IMR-90 (cell line): ENCODE measurements around the gene THADA. TPM values are rescaled to one million over a fixed set of nuclear protein-coding genes. Genes with fewer than 3 reads are reported as not detected.

Experiments
- ATAC-seq: fragments of 200-7000 bp; cut with Tn5 transposase; 2 replicates; pipeline ENCODE4 v1.9.1; 2020; ENCODE audit warnings: low read depth, mild to moderate bottlenecking, moderate library complexity
- BruUV-seq: library from RNA; stranded (reverse); fragments of 400-500 nt; replicated peaks from 2 replicates; lab custom pipeline; 2021; lab: Mats Ljungman, UMichigan
- CTCF ChIA-PET: fragments of 300-600 bp; formaldehyde crosslinking; extraction: SDS; loops from one replicate; lab custom pipeline; 2021; ENCODE audit warnings: antibody characterized with exemption; lab: Yijun Ruan, JAX
- POLR2A ChIA-PET: fragments of 300-600 bp; sonication (Branson Sonifier 250); formaldehyde crosslinking; loops from one replicate; lab custom pipeline; 2022; ENCODE audit warnings: antibody characterized with exemption; ENCODE audit not compliant: unreplicated experiment; lab: Charles Lee
- DNase-seq: peaks from one replicate; pipeline ENCODE4 v3.0.0; 2013
- H2AFZ ChIP-seq: replicated peaks from 2 replicates; pipeline ENCODE3; 2013; ENCODE audit warnings: low read length, mild to moderate bottlenecking; ENCODE audit not compliant: poor library complexity
- H2AK5ac ChIP-seq: 2 replicates; pipeline ENCODE4 v1.6.1; 2013; ENCODE audit warnings: low read depth, low read length, inconsistent platforms
- H2AK9ac ChIP-seq: replicated peaks from 2 replicates; pipeline ENCODE3; 2013; ENCODE audit warnings: mild to moderate bottlenecking, low read depth, low read length, moderate library complexity; ENCODE audit not compliant: poor library complexity
- H2BK120ac ChIP-seq: 2 replicates; pipeline ENCODE4 v1.6.1; 2013; ENCODE audit warnings: low read depth, low read length, inconsistent platforms
- H2BK15ac ChIP-seq: 3 replicates; pipeline ENCODE4 v1.6.1; 2013; ENCODE audit warnings: low read depth, low read length, inconsistent platforms
- H2BK20ac ChIP-seq: 2 replicates; pipeline ENCODE4 v1.6.1; 2013; ENCODE audit warnings: low read depth, mild to moderate bottlenecking, inconsistent platforms, low read length, moderate library complexity
- H2BK5ac ChIP-seq: 2 replicates; pipeline ENCODE4 v1.6.1; 2013; ENCODE audit warnings: mild to moderate bottlenecking, low read depth, low read length, inconsistent platforms; ENCODE audit not compliant: poor library complexity, severe bottlenecking
- H3K14ac ChIP-seq: replicated peaks from 2 replicates; pipeline ENCODE4 v1.6.1; 2013; ENCODE audit warnings: low read depth, low read length, inconsistent platforms
- H3K18ac ChIP-seq: 2 replicates; pipeline ENCODE4 v1.6.1; 2013; ENCODE audit warnings: low read depth, low read length, control low read depth
- H3K23ac ChIP-seq: 2 replicates; pipeline ENCODE4 v1.6.1; 2013; ENCODE audit warnings: low read depth, low read length, inconsistent platforms
- H3K27ac ChIP-seq: 2 replicates; pipeline ENCODE4 v1.5.1; 2013; ENCODE audit warnings: mild to moderate bottlenecking, control low read depth, low read length; ENCODE audit not compliant: insufficient read depth
- H3K27me3 ChIP-seq: 2 replicates; pipeline ENCODE4 v1.6.1; 2013; ENCODE audit warnings: low read length; ENCODE audit not compliant: control insufficient read depth, insufficient read depth
- H3K36me3 ChIP-seq: 2 replicates; pipeline ENCODE4 v1.6.1; 2013; ENCODE audit warnings: low read length, mixed read lengths; ENCODE audit not compliant: control insufficient read depth, insufficient read depth
- H3K4ac ChIP-seq: 2 replicates; pipeline ENCODE4 v1.6.1; 2013; ENCODE audit warnings: low read depth, low read length, inconsistent platforms
- H3K4me1 ChIP-seq: 2 replicates; pipeline ENCODE4 v1.6.1; 2013; ENCODE audit warnings: low read length, mixed read lengths; ENCODE audit not compliant: control insufficient read depth, insufficient read depth
- H3K4me2 ChIP-seq: 2 replicates; pipeline ENCODE4 v1.6.1; 2013; ENCODE audit warnings: low read depth, mild to moderate bottlenecking, control low read depth, low read length, moderate library complexity
- H3K4me3 ChIP-seq: 2 replicates; pipeline ENCODE4 v1.5.1; 2013; ENCODE audit warnings: low read depth, mild to moderate bottlenecking, control low read depth, low read length, moderate library complexity; ENCODE audit not compliant: insufficient read depth
- H3K56ac ChIP-seq: 2 replicates; pipeline ENCODE4 v1.6.1; 2013; ENCODE audit warnings: low read length, inconsistent platforms; ENCODE audit not compliant: insufficient read depth; ENCODE audit errors: extremely low read depth
- H3K79me1 ChIP-seq, 2 experiments: 2 replicates each; pipeline ENCODE4 v1.6.1; 2013; ENCODE audit warnings: low read length in 2 of 2, inconsistent platforms in 1 of 2, low read depth in 1 of 2
- H3K9ac ChIP-seq: 2 replicates; pipeline ENCODE4 v1.6.1; 2013; ENCODE audit warnings: low read depth, low read length, control low read depth
- H3K9me1 ChIP-seq: 2 replicates; pipeline ENCODE4 v1.6.1; 2013; ENCODE audit warnings: low read length, inconsistent platforms; ENCODE audit not compliant: insufficient read depth
- H3K9me3 ChIP-seq: 2 replicates; pipeline ENCODE4 v1.6.1; 2013; ENCODE audit warnings: low read length; ENCODE audit not compliant: control insufficient read depth, insufficient read depth
- H4K20me1 ChIP-seq: 2 replicates; pipeline ENCODE4 v1.6.1; 2013; ENCODE audit warnings: low read length, inconsistent platforms; ENCODE audit not compliant: insufficient read depth
- H4K5ac ChIP-seq: 2 replicates; pipeline ENCODE4 v1.6.1; 2013; ENCODE audit warnings: mild to moderate bottlenecking, low read depth, low read length, control low read depth
- H4K8ac ChIP-seq, 2 experiments: 2 replicates each; pipeline ENCODE4 v1.6.1; 2013; ENCODE audit warnings: low read depth in 2 of 2, low read length in 2 of 2, control low read depth in 1 of 2, inconsistent platforms in 1 of 2
- H4K91ac ChIP-seq: 2 replicates; pipeline ENCODE4 v1.6.1; 2013; ENCODE audit warnings: low read depth, low read length, inconsistent platforms; ENCODE audit not compliant: insufficient read depth
- BHLHE40 ChIP-seq: fragments of 150-350 bp; IDR thresholded peaks from 2 replicates; pipeline ENCODE4 v1.6.1; 2016; ENCODE audit warnings: mild to moderate bottlenecking, low read depth, low read length
- CEBPB ChIP-seq: IDR thresholded peaks from 2 replicates; pipeline ENCODE4 v1.6.1; 2012; ENCODE audit warnings: low read depth, low read length, improper control_type of control experiment
- CHD1 ChIP-seq: IDR thresholded peaks from 2 replicates; pipeline ENCODE4 v1.6.1; 2012; ENCODE audit warnings: low read depth, low read length, improper control_type of control experiment
- FOS ChIP-seq: fragments of 150-350 bp; IDR thresholded peaks from 2 replicates; pipeline ENCODE4 v1.6.1; 2016; ENCODE audit warnings: low read depth, low read length
- MAFK ChIP-seq: IDR thresholded peaks from 2 replicates; pipeline ENCODE4 v1.6.1; 2012; ENCODE audit warnings: low read depth, low read length, improper control_type of control experiment
- MAZ ChIP-seq: IDR thresholded peaks from 2 replicates; pipeline ENCODE4 v1.6.1; 2012; ENCODE audit warnings: low read depth, mild to moderate bottlenecking, low read length, improper control_type of control experiment, moderate library complexity, borderline replicate concordance
- MXI1 ChIP-seq: IDR thresholded peaks from 2 replicates; pipeline ENCODE4 v1.6.1; 2012; ENCODE audit warnings: low read depth, mild to moderate bottlenecking, low read length, moderate library complexity, borderline replicate concordance
- NFE2L2 ChIP-seq: fragments of 150-350 bp; IDR thresholded peaks from 2 replicates; pipeline ENCODE4 v1.6.1; 2016; ENCODE audit warnings: low read depth, mild to moderate bottlenecking, low read length
- POLR2A ChIP-seq: IDR thresholded peaks from 2 replicates; pipeline ENCODE4 v1.6.1; 2012; ENCODE audit warnings: mild to moderate bottlenecking, low read depth, low read length
- RAD21 ChIP-seq: IDR thresholded peaks from 2 replicates; pipeline ENCODE4 v1.6.1; 2012; ENCODE audit warnings: low read length, improper control_type of control experiment
- RCOR1 ChIP-seq: IDR thresholded peaks from 2 replicates; pipeline ENCODE4 v1.6.1; 2012; ENCODE audit warnings: mild to moderate bottlenecking, low read length, improper control_type of control experiment; ENCODE audit not compliant: insufficient replicate concordance
- RFX5 ChIP-seq: IDR thresholded peaks from 2 replicates; pipeline ENCODE4 v1.8.0; 2012; ENCODE audit warnings: low read depth, mild to moderate bottlenecking, low read length, moderate library complexity
- SMC3 ChIP-seq: fragments of 150-350 bp; IDR thresholded peaks from 2 replicates; pipeline ENCODE4 v1.6.1; 2016; ENCODE audit warnings: low read depth, mild to moderate bottlenecking, antibody characterized with exemption, low read length, moderate library complexity
- dilution Hi-C: fragments of 300-500 bp; cut with HindIII; formaldehyde crosslinking; loops from one replicate; pipeline ENCODE4 v1.14.3; 2018; ENCODE audit warnings: low sequenced_read_pairs; ENCODE audit not compliant: unreplicated experiment
- in situ Hi-C: fragments of 300-500 bp; cut with MboI; formaldehyde crosslinking; loops from 3 replicates; pipeline ENCODE4 v1.14.3; 2019; ENCODE audit warnings: low sequenced_read_pairs, inconsistent platforms, mixed read lengths
- intact Hi-C: fragments of 100-400 bp; cut with micrococcal nuclease; formaldehyde crosslinking; loops from 2 replicates; pipeline ENCODE4 v1.10.0; 2022
- polyA plus RNA-seq, 3 experiments: library from polyadenylated mRNA; depleted of rRNA; stranded (reverse); fragments of >200 nt; gene quantifications; 2 replicates each; pipeline ENCODE4 v1.2.3, GENCODE V29; 2012; ENCODE audit warnings: low replicate concordance in 1 of 3
- total RNA-seq: library from RNA; depleted of rRNA; stranded (reverse); fragments of >200 nt; gene quantifications from 2 replicates; pipeline ENCODE4 v1.2.3, GENCODE V29; 2012
- TF ChIP-seq, protein P1 (sequence below): fragments of 150-350 bp; IDR thresholded peaks from 2 replicates; pipeline ENCODE4 v1.6.1; 2017; ENCODE audit warnings: mild to moderate bottlenecking, antibody characterized with exemption, low read length, low read depth
- TF ChIP-seq, protein P2 (sequence below): fragments of 150-350 bp; IDR thresholded peaks from 2 replicates; pipeline ENCODE4 v1.6.1; 2016; ENCODE audit warnings: low read depth, mild to moderate bottlenecking, low read length, moderate library complexity, borderline replicate concordance
- TF ChIP-seq, protein P3 (sequence below): conservative IDR thresholded peaks from 2 replicates; pipeline ENCODE4 v1.5.1; 2012; ENCODE audit warnings: mild to moderate bottlenecking, low read depth, low read length, improper control_type of control experiment

THADA gene
- total and polyA plus RNA-seq, 2 of the 4 experiments (the other 2 are of a cell fraction) = 10.5 to 21.3 TPM

DNA sequence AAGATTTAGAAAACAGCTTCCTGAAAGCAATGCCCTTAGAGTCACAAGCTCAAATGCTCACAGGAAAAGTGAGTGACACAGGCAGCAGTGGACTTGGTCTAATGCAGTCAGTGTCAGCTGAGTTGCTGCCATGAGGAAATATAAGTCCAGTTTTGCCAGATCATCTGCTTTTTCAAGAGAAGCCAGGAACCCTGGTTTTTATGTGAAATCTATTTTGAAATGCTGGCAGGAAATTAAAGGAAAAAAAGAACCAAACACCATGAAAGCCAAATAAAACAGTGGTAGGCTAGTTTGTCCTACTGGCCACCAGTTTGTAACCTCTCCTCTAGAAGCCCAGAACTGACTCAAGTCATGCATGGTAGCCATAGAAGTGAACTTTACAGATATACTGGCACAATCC, 109.2 kb downstream of the THADA start:
- intact Hi-C loops = loop anchor here (10.0 kb wide), 1 partner anchor 512 kb away; no protein-coding TSS in a partner anchor

More for the DNA sequence above, 109.2 kb downstream of the THADA start:
- H3K4me3 ChIP-seq = no peak overlapping the region
- ChIA-PET POLR2A (no interaction called here), CTCF (no interaction called here)
- H3K4ac ChIP-seq = no peak overlapping the region
- H2BK15ac ChIP-seq = no peak overlapping the region
- ATAC-seq (no peak), DNase-seq (no peak)
- H2BK120ac ChIP-seq = no peak overlapping the region
- no peak overlapping the region for H2AK5ac ChIP-seq
- H3K9me1 ChIP-seq = no peaks in the 10 kb centered on the region
- no peak overlapping the region for H3K56ac ChIP-seq
- H2BK5ac ChIP-seq = no peak overlapping the region
- H3K23ac ChIP-seq = no peak overlapping the region
- no peaks in the 10 kb centered on the region for H3K36me3 ChIP-seq
- no peaks in the 10 kb centered on the region for H3K9me3 ChIP-seq
- no peak overlapping the region for H2AFZ ChIP-seq
- H4K91ac ChIP-seq = no peak overlapping the region
- H4K20me1 ChIP-seq = no peaks in the 10 kb centered on the region
- no peaks in the 10 kb centered on the region for H3K27me3 ChIP-seq
- H4K8ac ChIP-seq = no peak overlapping the region
- H3K4me2 ChIP-seq = no peak overlapping the region
- TF ChIP-seq FOS (no peak), SMC3 (no peak), BHLHE40 (no peak), CEBPB (no peak), RAD21 (no peak), POLR2A (no peak), CHD1 (no peak), NFE2L2 (no peak), MAFK (no peak), RFX5 (no peak), MXI1 (no peak), MAZ (no peak), RCOR1 (no peak)
- TF ChIP-seq, protein P1, sequence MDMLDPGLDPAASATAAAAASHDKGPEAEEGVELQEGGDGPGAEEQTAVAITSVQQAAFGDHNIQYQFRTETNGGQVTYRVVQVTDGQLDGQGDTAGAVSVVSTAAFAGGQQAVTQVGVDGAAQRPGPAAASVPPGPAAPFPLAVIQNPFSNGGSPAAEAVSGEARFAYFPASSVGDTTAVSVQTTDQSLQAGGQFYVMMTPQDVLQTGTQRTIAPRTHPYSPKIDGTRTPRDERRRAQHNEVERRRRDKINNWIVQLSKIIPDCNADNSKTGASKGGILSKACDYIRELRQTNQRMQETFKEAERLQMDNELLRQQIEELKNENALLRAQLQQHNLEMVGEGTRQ = no peak
- TF ChIP-seq, protein P2, sequence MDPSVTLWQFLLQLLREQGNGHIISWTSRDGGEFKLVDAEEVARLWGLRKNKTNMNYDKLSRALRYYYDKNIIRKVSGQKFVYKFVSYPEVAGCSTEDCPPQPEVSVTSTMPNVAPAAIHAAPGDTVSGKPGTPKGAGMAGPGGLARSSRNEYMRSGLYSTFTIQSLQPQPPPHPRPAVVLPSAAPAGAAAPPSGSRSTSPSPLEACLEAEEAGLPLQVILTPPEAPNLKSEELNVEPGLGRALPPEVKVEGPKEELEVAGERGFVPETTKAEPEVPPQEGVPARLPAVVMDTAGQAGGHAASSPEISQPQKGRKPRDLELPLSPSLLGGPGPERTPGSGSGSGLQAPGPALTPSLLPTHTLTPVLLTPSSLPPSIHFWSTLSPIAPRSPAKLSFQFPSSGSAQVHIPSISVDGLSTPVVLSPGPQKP = no peak
- TF ChIP-seq, protein P3, sequence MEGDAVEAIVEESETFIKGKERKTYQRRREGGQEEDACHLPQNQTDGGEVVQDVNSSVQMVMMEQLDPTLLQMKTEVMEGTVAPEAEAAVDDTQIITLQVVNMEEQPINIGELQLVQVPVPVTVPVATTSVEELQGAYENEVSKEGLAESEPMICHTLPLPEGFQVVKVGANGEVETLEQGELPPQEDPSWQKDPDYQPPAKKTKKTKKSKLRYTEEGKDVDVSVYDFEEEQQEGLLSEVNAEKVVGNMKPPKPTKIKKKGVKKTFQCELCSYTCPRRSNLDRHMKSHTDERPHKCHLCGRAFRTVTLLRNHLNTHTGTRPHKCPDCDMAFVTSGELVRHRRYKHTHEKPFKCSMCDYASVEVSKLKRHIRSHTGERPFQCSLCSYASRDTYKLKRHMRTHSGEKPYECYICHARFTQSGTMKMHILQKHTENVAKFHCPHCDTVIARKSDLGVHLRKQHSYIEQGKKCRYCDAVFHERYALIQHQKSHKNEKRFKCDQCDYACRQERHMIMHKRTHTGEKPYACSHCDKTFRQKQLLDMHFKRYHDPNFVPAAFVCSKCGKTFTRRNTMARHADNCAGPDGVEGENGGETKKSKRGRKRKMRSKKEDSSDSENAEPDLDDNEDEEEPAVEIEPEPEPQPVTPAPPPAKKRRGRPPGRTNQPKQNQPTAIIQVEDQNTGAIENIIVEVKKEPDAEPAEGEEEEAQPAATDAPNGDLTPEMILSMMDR = no peak
- H3K79me1 ChIP-seq = no peaks in the 10 kb centered on the region
- dilution Hi-C loops (no loop called here), in situ Hi-C loops (no loop called here)
- no peak overlapping the region for H3K18ac ChIP-seq
- H3K4me1 ChIP-seq = no peaks in the 10 kb centered on the region
- H2BK20ac ChIP-seq = no peak overlapping the region; the same call in 1 of the 2 replicates
- H4K5ac ChIP-seq = no peak overlapping the region
- no peak overlapping the region for H3K9ac ChIP-seq
- H3K14ac ChIP-seq = no peak overlapping the region
- no peak overlapping the region for H2AK9ac ChIP-seq
- H3K27ac ChIP-seq = no peak overlapping the region
- BruUV-seq = no TSS peak
